Stimulated activated CD8-positive, alpha-beta memory T cell treated with anti-CD3 and anti-CD28 coated beads, Interleukin-7, amount 100 ng/mL, for 4 hours (primary cell): ENCODE data around the gene ERICH6.

Experiments
- DNase-seq, 2 donors: peaks; one replicate each; pipeline ENCODE4 v3.0.0-alpha.2; 2020; ENCODE audit warnings: low read depth in 2 of 2

Gene ERICH6

GRCh38 chr3:150703756-150704344 lies at the start of gene ERICH6:
Gene ERICH6, minus strand, starts transcription at chr3:150703920. Its CDS starts 22 bp downstream, at chr3:150703898.
- peak; percentile 51 to 71 for DNase-seq

- no peak for DNase-seq
These were observed 48.1 kb upstream of the ERICH6 start for GRCh38 chr3:150751781-150752263.

- no peak for DNase-seq
These were observed 45.5 kb upstream of the ERICH6 start for GRCh38 chr3:150749255-150749654.

GRCh38 chr3:150748684-150749047 lies 44.9 kb upstream of the ERICH6 start:
- no peak for DNase-seq

GRCh38 chr3:150747886-150748683 lies 44.4 kb upstream of the ERICH6 start:
- no peak for DNase-seq

GRCh38 chr3:150746791-150747590 lies 43.3 kb upstream of the ERICH6 start:
- DNase-seq: no peak

- no peak for DNase-seq
These were observed 42.1 kb upstream of the ERICH6 start for GRCh38 chr3:150745832-150746231.

- no peak for DNase-seq
These were observed 41.1 kb upstream of the ERICH6 start for GRCh38 chr3:150744919-150745211.

- no peak for DNase-seq
These were observed 40.6 kb upstream of the ERICH6 start for GRCh38 chr3:150744041-150744918.

- DNase-seq: no peak
These were observed 39.8 kb upstream of the ERICH6 start for GRCh38 chr3:150743508-150743907.

GRCh38 chr3:150742679-150743078 lies 39.0 kb upstream of the ERICH6 start:
- no peak for DNase-seq

GRCh38 chr3:150742141-150742523 lies 38.4 kb upstream of the ERICH6 start:
- DNase-seq: no peak

- no peak for DNase-seq
These were observed 37.9 kb upstream of the ERICH6 start for GRCh38 chr3:150741497-150742140.

GRCh38 chr3:150740733-150741496 lies 37.2 kb upstream of the ERICH6 start:
- DNase-seq: no peak

- DNase-seq: no peak
These were observed 36.3 kb upstream of the ERICH6 start for GRCh38 chr3:150739877-150740645.

- DNase-seq: no peak
These were observed 35.6 kb upstream of the ERICH6 start for GRCh38 chr3:150739200-150739863.

GRCh38 chr3:150738688-150739087 lies 35.0 kb upstream of the ERICH6 start:
- DNase-seq: no peak

- DNase-seq: no peak
These were observed 34.4 kb upstream of the ERICH6 start for GRCh38 chr3:150737874-150738679.
